GM23338 (cell line): ENCODE results near the gene GLG1. TPM values are rescaled to one million over a fixed set of nuclear protein-coding genes. Genes with fewer than 3 reads are reported as not detected.
"Not testable (repeated sequence)": the region's sequence is repeated elsewhere in the genome, so short reads cannot be mapped to it uniquely, and the experiment has no call there.

ENCODE experiments used
- ATAC-seq: fragments of 200-7000 bp; cut with Tn5 transposase; 3 replicates; pipeline ENCODE4 v1.9.1; 2020
- DNase-seq: peaks from one replicate; pipeline ENCODE4 v3.0.0-alpha.2; 2015; ENCODE audit warnings: low spot score
- H2AFZ ChIP-seq: fragments of 200-600 bp; sonication (generic); 2 replicates; pipeline ENCODE4 v1.8.0; 2016; ENCODE audit warnings: antibody characterized with exemption, mild to moderate bottlenecking, moderate library complexity
- H3F3A ChIP-seq: fragments of 200-600 bp; sonication (generic); replicated peaks from 2 replicates; pipeline ENCODE4 v1.8.0; 2017; ENCODE audit warnings: antibody characterized with exemption, mixed run types, low read depth
- H3K27ac ChIP-seq: fragments of 200-600 bp; sonication (generic); 2 replicates; pipeline ENCODE4 v1.6.1; 2016; ENCODE audit warnings: low read depth
- H3K27me3 ChIP-seq: fragments of 200-600 bp; sonication (generic); 2 replicates; pipeline ENCODE4 v1.8.0; 2016; ENCODE audit warnings: mild to moderate bottlenecking, mixed run types, moderate library complexity; ENCODE audit not compliant: insufficient read depth
- H3K36me3 ChIP-seq: fragments of 200-600 bp; sonication (generic); 2 replicates; pipeline ENCODE4 v1.8.0; 2016; ENCODE audit warnings: mild to moderate bottlenecking; ENCODE audit not compliant: insufficient read depth
- H3K4me1 ChIP-seq: fragments of 200-600 bp; sonication (generic); 2 replicates; pipeline ENCODE4 v1.8.0; 2016; ENCODE audit warnings: mild to moderate bottlenecking, moderate library complexity; ENCODE audit not compliant: insufficient read depth
- H3K4me2 ChIP-seq: fragments of 200-600 bp; sonication (generic); 2 replicates; pipeline ENCODE4 v1.7.1; 2017; ENCODE audit warnings: mixed run types
- H3K4me3 ChIP-seq: fragments of 200-600 bp; sonication (generic); 2 replicates; pipeline ENCODE4 v1.6.1; 2016; ENCODE audit warnings: mixed run types
- H3K79me2 ChIP-seq: fragments of 200-600 bp; sonication (generic); replicated peaks from 2 replicates; pipeline ENCODE4 v1.8.0; 2017; ENCODE audit warnings: mild to moderate bottlenecking; ENCODE audit not compliant: insufficient read depth
- H3K9me2 ChIP-seq: fragments of 200-600 bp; sonication (generic); 2 replicates; pipeline ENCODE4 v1.8.0; 2017; ENCODE audit not compliant: insufficient read depth
- H4K20me1 ChIP-seq: fragments of 200-600 bp; sonication (generic); replicated peaks from 2 replicates; pipeline ENCODE4 v1.8.0; 2017; ENCODE audit warnings: mild to moderate bottlenecking; ENCODE audit not compliant: insufficient read depth
- H3K27ac Mint-ChIP-seq: 2 replicates; pipeline ENCODE4 v1.8.0; 2020; ENCODE audit warnings: inconsistent platforms, mild to moderate bottlenecking, moderate library complexity, mixed read lengths
- H3K27me3 Mint-ChIP-seq: 3 replicates; pipeline ENCODE4 v1.8.0; 2022; ENCODE audit warnings: low read depth, mild to moderate bottlenecking, moderate library complexity, mixed read lengths, inconsistent platforms; ENCODE audit not compliant: insufficient read depth, poor library complexity
- H3K36me3 Mint-ChIP-seq: 3 replicates; pipeline ENCODE4 v1.8.0; 2021; ENCODE audit warnings: low read depth, mild to moderate bottlenecking, inconsistent platforms, moderate library complexity, mixed read lengths
- H3K4me1 Mint-ChIP-seq: 3 replicates; pipeline ENCODE4 v1.8.0; 2020; ENCODE audit warnings: mild to moderate bottlenecking, inconsistent platforms, mixed read lengths
- H3K4me3 Mint-ChIP-seq: 3 replicates; pipeline ENCODE4 v1.8.0; 2021; ENCODE audit warnings: moderate library complexity, mild to moderate bottlenecking, inconsistent platforms, mixed read lengths
- H3K9me3 Mint-ChIP-seq: 3 replicates; pipeline ENCODE4 v1.8.0; 2020; ENCODE audit warnings: moderate library complexity, mild to moderate bottlenecking, inconsistent platforms, mixed read lengths
- polyA plus RNA-seq: library from polyadenylated mRNA; unstranded; fragments of >200 nt; fragmentation: Nextera tagmentation; extraction: Ambion mirVana; gene quantifications from 2 replicates; pipeline ENCODE4 v1.2.1, GENCODE V29; 2016
- total RNA-seq: library from RNA; depleted of rRNA; stranded (reverse); fragments of >200 nt; shearing (Covaris generic); gene quantifications from 2 replicates; pipeline ENCODE4 v1.2.3, GENCODE V29; 2014

Gene GLG1
- total and polyA plus RNA-seq, 2 experiments from 2014 or later, result 61.2 to 211 TPM

GRCh38 chr16:74423721-74424120 is 183.2 kb downstream of the GLG1 start:
- H3K4me3 ChIP-seq, H3K9me3 Mint-ChIP-seq, DNase-seq, H2AFZ ChIP-seq, H3K27me3 Mint-ChIP-seq, ATAC-seq, H4K20me1 ChIP-seq, H3K9me2 ChIP-seq, H3K36me3 ChIP-seq, H3K27ac Mint-ChIP-seq, H3K79me2 ChIP-seq, H3K4me1 ChIP-seq, H3K27me3 ChIP-seq, H3K36me3 Mint-ChIP-seq, H3F3A ChIP-seq, H3K4me3 Mint-ChIP-seq, H3K4me2 ChIP-seq, H3K4me1 Mint-ChIP-seq, H3K27ac ChIP-seq: not testable (repeated sequence)

GRCh38 chr16:74422086-74422485 is 184.8 kb downstream of the GLG1 start:
- not testable (repeated sequence) for H3K36me3 Mint-ChIP-seq, H3K9me2 ChIP-seq

GRCh38 chr16:74421482-74421785 is 185.5 kb downstream of the GLG1 start:
- H3K27ac Mint-ChIP-seq, H3K4me3 ChIP-seq, H3K36me3 ChIP-seq, ATAC-seq, H3K79me2 ChIP-seq, H3K4me2 ChIP-seq, H3K4me1 ChIP-seq, H3K9me3 Mint-ChIP-seq, H3K9me2 ChIP-seq, H3K27me3 ChIP-seq, H4K20me1 ChIP-seq, H3F3A ChIP-seq, H3K27ac ChIP-seq, H3K4me3 Mint-ChIP-seq, H2AFZ ChIP-seq, H3K4me1 Mint-ChIP-seq, H3K27me3 Mint-ChIP-seq, DNase-seq, H3K36me3 Mint-ChIP-seq: not testable (repeated sequence)

More at GRCh38 chr16:74422086-74422485, 184.8 kb downstream of the GLG1 start:
- H3K4me1 ChIP-seq, H3K36me3 ChIP-seq, H3K79me2 ChIP-seq, H2AFZ ChIP-seq, H3K27me3 ChIP-seq, H3K27me3 Mint-ChIP-seq, H3K9me3 Mint-ChIP-seq, H4K20me1 ChIP-seq, DNase-seq, H3K4me2 ChIP-seq, H3K27ac ChIP-seq, H3K4me1 Mint-ChIP-seq, H3F3A ChIP-seq, H3K27ac Mint-ChIP-seq, H3K4me3 ChIP-seq, ATAC-seq, H3K4me3 Mint-ChIP-seq: not testable (repeated sequence)

GRCh38 chr16:74420612-74421481 is 186.1 kb downstream of the GLG1 start, which contains the start of gene CLEC18B:
Gene CLEC18B, minus strand, starts transcription at chr16:74421478. Its CDS starts 208 bp downstream, at chr16:74421270.
- not testable (repeated sequence) for H2AFZ ChIP-seq, H3F3A ChIP-seq, H3K4me2 ChIP-seq, DNase-seq, H3K4me3 ChIP-seq, H3K27ac ChIP-seq, H3K27me3 Mint-ChIP-seq, H3K9me2 ChIP-seq, H4K20me1 ChIP-seq, H3K4me1 Mint-ChIP-seq, H3K4me1 ChIP-seq, H3K79me2 ChIP-seq, H3K4me3 Mint-ChIP-seq, H3K9me3 Mint-ChIP-seq, H3K36me3 ChIP-seq, H3K36me3 Mint-ChIP-seq, H3K27me3 ChIP-seq, H3K27ac Mint-ChIP-seq
- peak; percentile 58 for ATAC-seq

- H3K27ac ChIP-seq, H3K27me3 ChIP-seq, H3K4me2 ChIP-seq, H3K4me3 ChIP-seq, H3K9me3 Mint-ChIP-seq, H3K27ac Mint-ChIP-seq, H3K36me3 Mint-ChIP-seq, H3K4me3 Mint-ChIP-seq, DNase-seq, H3K36me3 ChIP-seq, H3K27me3 Mint-ChIP-seq, H3K9me2 ChIP-seq, H3K4me1 ChIP-seq, H3K79me2 ChIP-seq, H3K4me1 Mint-ChIP-seq, H4K20me1 ChIP-seq, H3F3A ChIP-seq, H2AFZ ChIP-seq: not testable (repeated sequence)
- ATAC-seq, result peak; percentile 53
Measured at GRCh38 chr16:74419811-74420210, 187.1 kb downstream of the GLG1 start.

GRCh38 chr16:74417897-74418296 is 189.0 kb downstream of the GLG1 start:
- H3K4me3 Mint-ChIP-seq, H3K4me2 ChIP-seq, H3K27ac ChIP-seq, H3K27ac Mint-ChIP-seq, ATAC-seq, H3K79me2 ChIP-seq, H4K20me1 ChIP-seq, H3F3A ChIP-seq, H2AFZ ChIP-seq, H3K4me1 ChIP-seq, H3K9me2 ChIP-seq, H3K36me3 Mint-ChIP-seq, H3K27me3 Mint-ChIP-seq, H3K4me1 Mint-ChIP-seq, H3K27me3 ChIP-seq, H3K4me3 ChIP-seq, DNase-seq, H3K36me3 ChIP-seq, H3K9me3 Mint-ChIP-seq: not testable (repeated sequence)

GRCh38 chr16:74413920-74414319 is 193.0 kb downstream of the GLG1 start:
- H3K27me3 Mint-ChIP-seq, ATAC-seq, H3K27ac ChIP-seq, H3K4me1 ChIP-seq, H2AFZ ChIP-seq, DNase-seq, H3K4me1 Mint-ChIP-seq, H3K27ac Mint-ChIP-seq, H3K4me3 ChIP-seq, H3K36me3 ChIP-seq, H3K79me2 ChIP-seq, H3F3A ChIP-seq, H3K9me3 Mint-ChIP-seq, H3K36me3 Mint-ChIP-seq, H3K9me2 ChIP-seq, H3K4me3 Mint-ChIP-seq, H3K27me3 ChIP-seq, H3K4me2 ChIP-seq, H4K20me1 ChIP-seq: not testable (repeated sequence)
